Uterine smooth muscle cell (primary cell): ENCODE data around the gene ZNF680. TPM values are rescaled to one million over a fixed set of nuclear protein-coding genes. Genes with fewer than 3 reads are reported as not detected.

Experiments used
- total RNA-seq: library from RNA; depleted of rRNA; stranded (reverse); fragments of >200 nt; gene quantifications from 2 replicates; pipeline ENCODE4 v1.2.3, GENCODE V29; 2014

The ZNF680 gene
- 9.5 and 12.9 TPM in 2 replicates for total RNA-seq

GRCh38 chr7:64562626-64563278 lies at the start of gene ZNF680:
Gene ZNF680, minus strand, starts transcription at chr7:64563071. Its CDS starts 117 bp downstream, at chr7:64562954.

Other genes with a start within 250 kb of the ZNF680 start
- gene ZNF736, start 249.1 kb downstream of the ZNF680 start, total RNA-seq: 14.7 and 18.6 TPM in 2 replicates
- 1.9 and 2.8 TPM in 2 replicates for gene ZNF107, start 103.1 kb upstream of the ZNF680 start, total RNA-seq
- 5.9 and 7.1 TPM in 2 replicates for gene ZNF138, start 231.4 kb upstream of the ZNF680 start, total RNA-seq